Epithelial cell of esophagus (primary cell): ENCODE results near the gene NAB1.
"Not testable (repeated sequence)": the region's sequence is repeated elsewhere in the genome, so short reads cannot be mapped to it uniquely, and the experiment has no call there.

Experiments used
- DNase-seq: peaks from one replicate; pipeline ENCODE4 v3.0.0; 2010; ENCODE audit warnings: low read depth
- H3K4me3 ChIP-seq: 2 replicates; pipeline ENCODE4 v1.5.1; 2011; ENCODE audit warnings: mild to moderate bottlenecking, low read length, control low read depth
- TF ChIP-seq, protein P1 (sequence below): IDR thresholded peaks from 2 replicates; pipeline ENCODE4 v1.5.1; 2011; ENCODE audit warnings: low read depth, mild to moderate bottlenecking, low read length, control low read depth, inconsistent platforms; ENCODE audit not compliant: insufficient read depth; ENCODE audit errors: missing control alignments

NAB1 gene

DNA sequence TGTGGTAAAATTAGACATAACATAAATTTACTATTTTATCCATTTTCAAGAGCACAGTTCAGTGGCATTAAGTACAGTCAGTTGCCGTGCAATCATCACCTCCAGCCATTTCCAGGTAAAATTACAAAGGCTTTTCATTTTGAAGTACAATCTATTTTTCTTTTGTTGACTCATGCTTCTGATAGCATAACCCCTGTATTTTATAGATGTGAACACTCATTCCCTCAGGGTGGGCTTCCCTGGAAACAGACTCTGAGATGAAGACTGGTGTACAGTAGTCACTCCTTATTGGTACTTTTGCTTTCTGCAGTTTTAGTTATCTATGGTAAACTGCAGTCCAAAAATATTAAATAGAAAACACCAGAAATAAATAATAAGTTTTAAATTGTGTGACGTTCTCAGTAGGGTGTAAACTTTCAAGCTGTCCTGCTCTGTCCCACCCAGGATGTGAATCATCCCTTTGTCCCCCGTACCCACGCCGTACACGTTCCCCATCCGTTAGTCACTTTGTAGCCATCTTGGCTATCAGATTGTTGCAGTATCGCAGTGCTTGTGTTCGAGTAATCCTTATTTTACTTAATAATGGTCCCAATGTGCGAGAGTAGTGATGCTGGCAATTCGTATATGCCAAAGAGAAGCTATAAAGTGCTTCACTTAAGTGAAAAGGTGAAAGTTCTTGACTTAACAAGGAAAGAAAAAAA is 41.1 kb upstream of the NAB1 start:
- H3K4me3 ChIP-seq: no peak overlapping the region
- peak; percentile 89 for DNase-seq
- TF ChIP-seq, protein P1, sequence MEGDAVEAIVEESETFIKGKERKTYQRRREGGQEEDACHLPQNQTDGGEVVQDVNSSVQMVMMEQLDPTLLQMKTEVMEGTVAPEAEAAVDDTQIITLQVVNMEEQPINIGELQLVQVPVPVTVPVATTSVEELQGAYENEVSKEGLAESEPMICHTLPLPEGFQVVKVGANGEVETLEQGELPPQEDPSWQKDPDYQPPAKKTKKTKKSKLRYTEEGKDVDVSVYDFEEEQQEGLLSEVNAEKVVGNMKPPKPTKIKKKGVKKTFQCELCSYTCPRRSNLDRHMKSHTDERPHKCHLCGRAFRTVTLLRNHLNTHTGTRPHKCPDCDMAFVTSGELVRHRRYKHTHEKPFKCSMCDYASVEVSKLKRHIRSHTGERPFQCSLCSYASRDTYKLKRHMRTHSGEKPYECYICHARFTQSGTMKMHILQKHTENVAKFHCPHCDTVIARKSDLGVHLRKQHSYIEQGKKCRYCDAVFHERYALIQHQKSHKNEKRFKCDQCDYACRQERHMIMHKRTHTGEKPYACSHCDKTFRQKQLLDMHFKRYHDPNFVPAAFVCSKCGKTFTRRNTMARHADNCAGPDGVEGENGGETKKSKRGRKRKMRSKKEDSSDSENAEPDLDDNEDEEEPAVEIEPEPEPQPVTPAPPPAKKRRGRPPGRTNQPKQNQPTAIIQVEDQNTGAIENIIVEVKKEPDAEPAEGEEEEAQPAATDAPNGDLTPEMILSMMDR: no peak

DNA sequence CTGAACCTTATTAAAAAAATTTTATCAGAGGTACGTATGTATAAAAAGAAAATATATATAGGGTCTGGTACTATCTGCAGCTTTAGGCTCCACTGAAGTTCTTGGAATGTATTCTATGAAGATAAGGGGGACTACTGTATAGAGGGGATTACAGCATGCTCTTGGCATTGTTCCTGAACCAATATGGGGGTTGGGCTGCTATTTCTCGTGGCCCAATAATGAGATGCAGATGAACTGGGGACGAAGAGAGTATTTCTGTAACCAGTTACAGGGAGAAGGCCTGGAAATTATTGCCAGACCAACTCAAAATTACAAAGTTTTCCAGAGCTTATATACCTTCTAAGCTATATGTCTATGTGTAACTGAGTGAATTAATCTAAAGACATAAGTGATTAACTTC is 40.0 kb upstream of the NAB1 start:
- not testable (repeated sequence) for H3K4me3 ChIP-seq, DNase-seq

DNA sequence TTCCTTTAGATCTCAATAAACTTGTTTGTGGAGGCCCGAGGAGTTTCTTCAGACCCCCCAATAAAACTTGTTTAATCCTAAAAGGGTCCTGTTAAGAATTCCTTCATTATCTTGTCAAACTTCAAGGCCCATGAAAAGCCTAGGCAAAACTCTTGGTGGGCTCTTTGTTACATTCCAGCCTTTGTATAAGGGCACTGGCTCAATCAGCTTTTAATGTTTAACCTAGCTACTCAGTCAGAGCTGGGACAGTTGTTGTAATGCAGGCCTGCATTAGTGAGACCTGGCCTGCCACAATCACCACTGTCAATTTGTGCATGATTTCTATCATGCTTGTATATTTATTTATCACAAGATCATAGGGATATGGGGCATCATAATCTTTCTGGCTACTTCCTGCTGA is 39.5 kb upstream of the NAB1 start:
- not testable (repeated sequence) for DNase-seq

DNA sequence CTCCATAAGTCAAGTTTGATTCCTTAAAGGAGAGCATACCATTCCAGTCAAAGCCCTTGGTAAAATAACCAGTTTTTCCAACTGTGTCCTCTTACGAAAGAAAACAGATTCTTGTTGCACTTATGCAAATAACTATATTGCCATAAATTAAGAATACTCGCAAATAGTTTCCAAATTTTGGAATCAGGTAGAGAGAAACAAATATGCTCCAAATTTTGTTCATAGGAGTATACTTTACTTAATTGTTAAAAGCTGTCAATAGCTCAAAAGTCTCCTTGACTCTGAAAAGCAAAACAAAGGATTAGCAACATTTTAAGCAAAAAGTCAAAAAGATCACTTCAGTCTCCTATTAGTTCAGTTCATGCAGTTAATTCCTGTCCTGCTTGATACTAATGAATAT is 38.4 kb upstream of the NAB1 start:
- H3K4me3 ChIP-seq, DNase-seq: not testable (repeated sequence)

More for the DNA sequence above, 39.5 kb upstream of the NAB1 start:
- not testable (repeated sequence) for H3K4me3 ChIP-seq

DNA sequence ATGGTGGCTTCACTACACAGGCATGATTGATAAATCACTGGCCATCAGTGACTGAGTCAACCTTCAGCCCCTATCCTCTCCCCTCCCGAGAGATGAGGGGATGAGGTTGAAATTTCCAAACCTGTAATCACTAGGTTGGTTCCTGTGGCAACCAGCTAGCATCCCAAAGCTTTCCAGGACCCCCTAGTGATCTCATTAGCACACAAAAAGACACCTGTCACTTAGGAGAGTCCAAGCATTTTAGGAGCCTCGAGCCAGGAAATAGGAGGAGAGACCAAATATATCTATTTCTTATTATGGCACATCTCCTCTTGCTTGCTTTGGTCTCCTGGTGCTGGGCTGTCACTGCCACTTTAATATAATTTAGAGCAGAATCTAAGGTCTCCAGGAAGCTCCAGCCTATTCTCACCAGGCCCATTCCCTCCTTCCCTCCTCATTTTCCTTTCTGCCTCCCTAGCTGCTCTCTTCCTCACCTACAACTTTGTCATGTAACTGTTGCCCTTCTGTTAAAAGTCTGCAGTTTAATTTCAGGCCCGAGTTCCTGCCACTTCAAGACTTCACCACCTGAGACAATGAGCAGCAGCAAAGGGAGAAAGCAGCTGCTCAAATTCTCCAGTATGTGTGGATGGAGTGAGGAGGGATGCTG is 33.2 kb upstream of the NAB1 start:
- TF ChIP-seq, protein P1: no peak
- no peak for DNase-seq
- H3K4me3 ChIP-seq: no peak overlapping the region

DNA sequence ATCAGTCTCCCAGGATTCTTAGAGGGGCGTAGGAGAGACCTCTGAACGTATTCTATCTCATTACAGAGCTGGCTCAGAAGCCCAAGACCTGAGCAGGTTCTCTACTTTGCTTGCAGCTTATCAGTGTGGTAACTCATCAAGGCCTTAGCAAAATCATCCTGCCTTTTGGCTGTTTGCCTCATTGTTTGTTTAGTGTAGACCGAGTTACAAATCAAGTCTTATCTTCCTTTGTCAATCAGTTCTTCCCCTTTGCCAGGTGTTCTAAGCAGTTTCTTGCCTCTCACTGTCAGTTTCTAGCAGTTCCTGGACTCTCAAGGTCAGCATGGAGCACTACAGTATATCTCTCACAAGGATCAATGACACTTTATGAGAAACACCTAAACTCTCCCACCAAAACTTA is 30.9 kb upstream of the NAB1 start:
- no peak for DNase-seq
- TF ChIP-seq, protein P1: no peak
- H3K4me3 ChIP-seq: no peak overlapping the region

DNA sequence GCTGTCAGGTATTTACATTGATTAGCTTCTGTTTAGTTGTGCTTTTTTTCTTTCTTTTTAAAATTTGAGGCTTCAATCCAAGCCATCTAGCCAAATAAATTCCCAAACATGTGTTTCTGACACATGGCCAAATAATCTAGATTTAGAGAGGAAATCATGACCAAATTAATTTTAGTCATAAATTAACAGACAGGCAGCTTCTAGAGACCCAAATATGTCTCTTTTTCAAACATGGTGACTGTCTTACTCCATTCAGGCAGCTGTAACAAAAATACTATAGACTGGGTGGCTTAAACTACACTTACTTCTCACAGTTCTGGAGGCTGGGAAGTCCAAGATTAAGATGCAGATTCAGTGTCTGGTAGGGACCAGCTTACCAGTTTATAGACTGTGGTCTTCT is 23.2 kb upstream of the NAB1 start:
- TF ChIP-seq, protein P1: no peak
- H3K4me3 ChIP-seq: no peak overlapping the region
- DNase-seq: no peak

DNA sequence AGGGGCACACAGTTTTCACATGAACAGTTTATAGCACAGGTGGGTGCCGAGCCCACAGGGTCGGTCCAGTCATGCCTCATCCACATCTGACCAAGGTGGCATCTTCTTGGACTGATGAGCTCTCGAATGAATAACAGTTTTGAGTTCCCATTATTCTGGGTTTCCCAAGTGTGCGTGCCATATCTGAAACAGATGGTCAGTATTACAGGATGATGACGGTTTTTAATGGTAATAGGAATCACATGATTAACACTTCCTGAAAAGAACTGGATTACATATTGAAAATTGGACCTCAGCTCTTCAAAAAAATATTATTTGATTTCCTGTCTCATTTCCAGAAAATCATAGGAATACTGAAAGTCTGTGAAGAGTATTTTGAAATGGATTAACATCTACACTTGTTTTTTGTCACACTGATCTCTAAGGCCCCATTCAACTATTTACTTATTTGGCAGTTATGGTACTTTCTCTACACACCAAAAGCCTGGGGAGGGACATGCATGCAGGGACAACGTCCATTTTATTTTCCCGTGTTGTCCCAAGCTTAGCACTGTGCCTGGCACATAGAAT is 22.2 kb upstream of the NAB1 start:
- no peak overlapping the region for H3K4me3 ChIP-seq
- DNase-seq: no peak
- TF ChIP-seq, protein P1: no peak
